ENCODE results near the gene KIAA1671. TPM values are rescaled to one million over a fixed set of nuclear protein-coding genes. Genes with fewer than 3 reads are reported as not detected.

The KIAA1671 gene
- total RNA-seq, 1 experiment from 2014 or later, result 63.1 TPM

DNA sequence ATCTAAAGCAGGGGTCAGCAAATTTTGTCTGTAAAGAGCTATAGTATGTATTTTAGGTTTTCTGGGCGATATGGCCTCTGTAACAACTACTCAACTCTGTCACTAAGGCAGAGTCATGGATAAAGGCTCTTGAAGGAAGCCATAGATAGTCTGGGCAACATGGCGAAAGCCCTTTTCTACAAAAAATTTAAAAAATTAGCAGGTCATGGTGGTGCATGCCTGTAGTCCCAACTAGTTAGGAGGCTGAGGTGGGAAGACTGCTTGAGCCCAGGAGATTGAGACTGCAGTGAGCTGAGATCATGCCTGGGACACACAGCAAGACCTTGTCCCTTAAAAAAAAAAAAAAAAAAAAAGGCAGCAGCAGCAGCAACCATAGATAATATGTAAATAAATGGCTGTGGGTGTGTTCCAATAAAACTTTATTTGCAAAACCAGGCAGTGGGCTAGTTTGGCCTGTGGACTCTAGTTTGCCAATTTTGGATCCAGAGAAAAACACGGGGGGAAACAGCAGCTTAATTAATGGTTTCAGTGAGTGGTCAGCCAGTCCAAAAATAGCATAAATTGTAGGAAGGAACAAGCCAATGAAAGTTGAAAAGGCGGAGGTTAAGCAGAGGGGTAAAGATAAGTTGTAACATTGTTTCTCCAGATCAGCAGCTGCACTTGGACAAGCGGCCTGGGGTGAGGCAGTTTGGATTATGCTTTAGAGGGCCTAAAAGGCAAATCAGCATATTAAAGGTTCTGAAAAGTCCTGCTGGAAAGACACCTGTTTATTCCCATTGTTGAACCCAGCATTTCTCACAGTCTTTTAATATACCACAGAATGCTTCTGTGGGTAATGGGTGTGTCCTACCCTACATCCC lies 62.6 kb downstream of the KIAA1671 start:
- Mint-ChIP-seq H3K4me1 (ENCODE audit: low read depth, unreplicated experiment) (no peaks in the 10 kb centered on the region), H3K4me3 (ENCODE audit: low read depth, unreplicated experiment) (no peak overlapping the region), H3K27me3 (ENCODE audit: unreplicated experiment) (no peaks in the 10 kb centered on the region), H3K27ac (ENCODE audit: unreplicated experiment) (no peak overlapping the region), H3K9me3 (ENCODE audit: low read depth, unreplicated experiment) (no peaks in the 10 kb centered on the region), H3K36me3 (ENCODE audit: insufficient read depth, unreplicated experiment) (no peaks in the 10 kb centered on the region)
- intact Hi-C loops (cut with micrococcal nuclease; ENCODE audit: unreplicated experiment), result no loop called here
- CTCF ChIA-PET, result no interaction called here
- TF ChIP-seq, protein P1, sequence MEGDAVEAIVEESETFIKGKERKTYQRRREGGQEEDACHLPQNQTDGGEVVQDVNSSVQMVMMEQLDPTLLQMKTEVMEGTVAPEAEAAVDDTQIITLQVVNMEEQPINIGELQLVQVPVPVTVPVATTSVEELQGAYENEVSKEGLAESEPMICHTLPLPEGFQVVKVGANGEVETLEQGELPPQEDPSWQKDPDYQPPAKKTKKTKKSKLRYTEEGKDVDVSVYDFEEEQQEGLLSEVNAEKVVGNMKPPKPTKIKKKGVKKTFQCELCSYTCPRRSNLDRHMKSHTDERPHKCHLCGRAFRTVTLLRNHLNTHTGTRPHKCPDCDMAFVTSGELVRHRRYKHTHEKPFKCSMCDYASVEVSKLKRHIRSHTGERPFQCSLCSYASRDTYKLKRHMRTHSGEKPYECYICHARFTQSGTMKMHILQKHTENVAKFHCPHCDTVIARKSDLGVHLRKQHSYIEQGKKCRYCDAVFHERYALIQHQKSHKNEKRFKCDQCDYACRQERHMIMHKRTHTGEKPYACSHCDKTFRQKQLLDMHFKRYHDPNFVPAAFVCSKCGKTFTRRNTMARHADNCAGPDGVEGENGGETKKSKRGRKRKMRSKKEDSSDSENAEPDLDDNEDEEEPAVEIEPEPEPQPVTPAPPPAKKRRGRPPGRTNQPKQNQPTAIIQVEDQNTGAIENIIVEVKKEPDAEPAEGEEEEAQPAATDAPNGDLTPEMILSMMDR (IDR thresholded peaks at IDR 0.05; ENCODE audit: unreplicated experiment), result no peak
- no peak for DNase-seq
- no TSS peak for BruUV-seq (replicated peaks)

DNA sequence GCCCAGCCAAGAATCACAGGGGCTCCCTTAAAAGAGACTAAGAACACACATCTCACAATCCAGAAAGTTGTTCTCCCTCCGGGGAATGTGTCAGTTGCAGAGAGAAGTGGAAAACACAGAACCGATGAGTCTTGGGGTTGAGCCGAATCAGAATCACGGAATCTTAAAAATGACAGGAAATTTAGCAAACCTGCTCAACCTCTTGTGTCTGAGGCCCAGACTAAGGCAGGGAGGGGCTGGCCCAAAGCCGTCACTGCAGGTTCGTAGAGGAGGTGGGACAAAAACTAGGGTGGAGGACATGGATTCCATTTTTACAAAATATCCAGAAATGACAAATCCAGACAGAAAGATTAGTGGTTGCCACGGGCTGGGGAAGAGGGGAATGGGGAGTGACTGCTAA lies 63.8 kb downstream of the KIAA1671 start:
- DNase-seq, result no peak
- TF ChIP-seq, protein P1 (IDR thresholded peaks at IDR 0.05; ENCODE audit: unreplicated experiment), result no peak
- CTCF ChIA-PET, result no interaction called here
- intact Hi-C loops (cut with micrococcal nuclease; ENCODE audit: unreplicated experiment), result no loop called here
- H3K27me3 Mint-ChIP-seq (ENCODE audit: unreplicated experiment), result no peaks in the 10 kb centered on the region
- BruUV-seq (replicated peaks), result no TSS peak
- H3K27ac Mint-ChIP-seq (ENCODE audit: unreplicated experiment), result no peak overlapping the region
- H3K4me1 Mint-ChIP-seq (ENCODE audit: low read depth, unreplicated experiment), result no peaks in the 10 kb centered on the region
- H3K4me3 Mint-ChIP-seq (ENCODE audit: low read depth, unreplicated experiment), result no peak overlapping the region
- H3K36me3 Mint-ChIP-seq (ENCODE audit: insufficient read depth, unreplicated experiment), result no peaks in the 10 kb centered on the region
- H3K9me3 Mint-ChIP-seq (ENCODE audit: low read depth, unreplicated experiment), result no peaks in the 10 kb centered on the region

DNA sequence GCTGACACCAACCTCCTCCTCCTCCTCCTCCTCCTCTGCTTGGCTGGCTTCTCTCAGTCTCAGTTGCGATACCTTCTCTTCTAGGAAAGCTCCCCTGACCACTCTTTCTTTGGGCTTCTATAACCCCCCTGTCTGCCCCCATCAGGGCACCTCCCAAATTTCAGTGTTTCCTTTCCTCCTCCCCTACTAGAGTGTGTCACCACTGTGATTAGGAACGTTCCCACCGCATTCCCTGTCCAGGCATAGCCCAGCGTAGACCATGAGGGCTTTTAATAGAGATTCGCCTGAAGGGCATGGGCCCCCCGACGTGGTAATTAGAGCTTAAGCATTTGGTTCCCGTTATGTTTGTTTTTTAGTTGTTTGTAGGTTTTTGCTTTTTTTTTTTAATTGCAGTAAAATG lies 65.5 kb downstream of the KIAA1671 start:
- H3K9me3 Mint-ChIP-seq (ENCODE audit: low read depth, unreplicated experiment), result no peaks in the 10 kb centered on the region
- BruUV-seq (replicated peaks), result no TSS peak
- H3K4me1 Mint-ChIP-seq (ENCODE audit: low read depth, unreplicated experiment), result no peaks in the 10 kb centered on the region
- H3K27me3 Mint-ChIP-seq (ENCODE audit: unreplicated experiment), result no peaks in the 10 kb centered on the region
- TF ChIP-seq, protein P1 (IDR thresholded peaks at IDR 0.05; ENCODE audit: unreplicated experiment), result no peak
- no peaks in the 10 kb centered on the region for H3K36me3 Mint-ChIP-seq (ENCODE audit: insufficient read depth, unreplicated experiment)
- H3K27ac Mint-ChIP-seq (ENCODE audit: unreplicated experiment), result no peak overlapping the region
- DNase-seq, result no peak
- intact Hi-C loops (cut with micrococcal nuclease; ENCODE audit: unreplicated experiment), result no loop called here
- no peak overlapping the region for H3K4me3 Mint-ChIP-seq (ENCODE audit: low read depth, unreplicated experiment)
- CTCF ChIA-PET, result no interaction called here

DNA sequence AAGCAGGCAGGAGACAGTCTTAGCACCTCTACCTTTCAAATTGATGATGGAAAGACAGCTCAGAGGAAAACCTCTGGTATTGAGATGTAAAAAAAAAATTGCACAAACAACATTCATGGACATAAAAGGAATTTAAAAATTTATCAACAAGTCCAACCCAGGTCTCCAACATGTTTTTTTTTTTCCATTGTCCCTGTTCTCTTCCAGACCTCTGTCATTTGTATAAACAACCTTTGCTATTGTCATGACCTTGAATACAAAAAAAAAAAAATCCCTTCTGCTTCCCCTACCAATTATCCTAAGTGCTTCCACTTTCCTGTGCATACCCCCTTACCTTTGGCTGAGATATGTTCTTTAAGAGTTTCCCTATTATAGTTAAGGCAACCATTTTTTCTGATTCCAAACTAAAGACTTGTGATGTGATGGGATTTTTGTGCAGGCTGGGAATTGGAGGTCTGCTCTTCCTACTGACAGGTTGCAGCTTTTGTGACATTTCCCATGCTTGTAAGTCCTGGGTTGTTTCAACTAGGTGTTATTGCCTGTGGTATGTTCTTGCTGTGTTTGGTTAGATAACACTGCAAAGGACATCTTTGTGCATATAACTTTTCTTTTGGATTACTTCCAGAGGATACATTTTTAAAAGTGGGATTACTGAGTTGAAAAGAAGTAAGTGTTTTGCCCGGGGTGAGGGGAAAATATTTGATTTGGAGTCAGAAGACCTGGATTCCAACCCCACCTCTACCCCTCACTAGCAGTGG lies 67.1 kb downstream of the KIAA1671 start:
- H3K4me3 Mint-ChIP-seq (ENCODE audit: low read depth, unreplicated experiment), result no peak overlapping the region
- no peak for DNase-seq
- H3K9me3 Mint-ChIP-seq (ENCODE audit: low read depth, unreplicated experiment), result no peaks in the 10 kb centered on the region
- H3K36me3 Mint-ChIP-seq (ENCODE audit: insufficient read depth, unreplicated experiment), result no peaks in the 10 kb centered on the region
- intact Hi-C loops (cut with micrococcal nuclease; ENCODE audit: unreplicated experiment), result no loop called here
- no TSS peak for BruUV-seq (replicated peaks)
- no peak overlapping the region for H3K27ac Mint-ChIP-seq (ENCODE audit: unreplicated experiment)
- TF ChIP-seq, protein P1 (IDR thresholded peaks at IDR 0.05; ENCODE audit: unreplicated experiment), result no peak
- H3K4me1 Mint-ChIP-seq (ENCODE audit: low read depth, unreplicated experiment), result peaks cover 9% of the 10 kb centered on the region
- H3K27me3 Mint-ChIP-seq (ENCODE audit: unreplicated experiment), result no peaks in the 10 kb centered on the region
- CTCF ChIA-PET, result no interaction called here
